PC-3 (cell line): Measurements from ENCODE around the gene EXOC6. TPM values are rescaled to one million over a fixed set of nuclear protein-coding genes. Genes with fewer than 3 reads are reported as not detected.
A peak's percentile ranks its signal among the peaks of the same experiment; 100 is the strongest.

ENCODE experiments used
- ATAC-seq: fragments of 200-7000 bp; cut with Tn5 transposase; 2 replicates; pipeline ENCODE4 v1.9.1; 2020; ENCODE audit warnings: mild to moderate bottlenecking, moderate library complexity
- BruUV-seq: library from RNA; stranded (reverse); fragments of 400-500 nt; replicated peaks from 2 replicates; lab custom pipeline; 2021; lab: Mats Ljungman, UMichigan
- CTCF ChIA-PET: fragments of 300-600 bp; sonication (Branson Sonifier 250); formaldehyde crosslinking; loops from one replicate; lab custom pipeline; 2022; ENCODE audit warnings: antibody characterized with exemption; lab: Charles Lee
- POLR2A ChIA-PET: fragments of 300-600 bp; sonication (Branson Sonifier 250); formaldehyde crosslinking; loops from one replicate; lab custom pipeline; 2022; ENCODE audit warnings: antibody characterized with exemption; ENCODE audit not compliant: unreplicated experiment; lab: Charles Lee
- DNase-seq: peaks from one replicate; pipeline ENCODE4 v3.0.0-alpha.2; 2015
- H2AFZ ChIP-seq: fragments of 300-600 bp; sonication (generic); 2 replicates; pipeline ENCODE4 v1.6.0; 2016; ENCODE audit warnings: antibody characterized with exemption, low read length
- H3F3A ChIP-seq: fragments of 300-600 bp; sonication (generic); one replicate; pipeline ENCODE4 v1.6.0; 2017; ENCODE audit warnings: antibody characterized with exemption, low read length, control low read depth, mild to moderate bottlenecking; ENCODE audit not compliant: unreplicated experiment
- H3K27ac ChIP-seq: fragments of 300-600 bp; sonication (generic); 2 replicates; pipeline ENCODE4 v1.5.1; 2016; ENCODE audit warnings: mild to moderate bottlenecking, low read length
- H3K27me3 ChIP-seq: fragments of 300-600 bp; sonication (generic); 2 replicates; pipeline ENCODE4 v1.6.1; 2016; ENCODE audit warnings: low read length, mixed read lengths
- H3K36me3 ChIP-seq: fragments of 300-600 bp; sonication (generic); 2 replicates; pipeline ENCODE4 v1.6.1; 2016; ENCODE audit warnings: low read depth, mixed run types, low read length, mixed read lengths
- H3K4me1 ChIP-seq: fragments of 300-600 bp; sonication (generic); 2 replicates; pipeline ENCODE4 v1.5.1; 2016; ENCODE audit warnings: low read length; ENCODE audit not compliant: insufficient read depth
- H3K4me2 ChIP-seq: fragments of 300-600 bp; sonication (generic); 2 replicates; pipeline ENCODE4 v1.6.0; 2016; ENCODE audit warnings: low read length
- H3K4me3 ChIP-seq: fragments of 300-600 bp; sonication (generic); 2 replicates; pipeline ENCODE4 v1.5.1; 2016; ENCODE audit warnings: mild to moderate bottlenecking, low read length, mixed read lengths
- H3K79me2 ChIP-seq: fragments of 300-600 bp; sonication (generic); 2 replicates; pipeline ENCODE4 v1.6.1; 2017; ENCODE audit warnings: low read length, mixed read lengths
- H3K9ac ChIP-seq: fragments of 300-600 bp; sonication (generic); 2 replicates; pipeline ENCODE4 v1.6.0; 2016; ENCODE audit warnings: mild to moderate bottlenecking, low read length
- H3K9me2 ChIP-seq: fragments of 300-600 bp; sonication (generic); replicated peaks from 2 replicates; pipeline ENCODE4 v1.6.1; 2016; ENCODE audit warnings: mixed run types, low read length, mixed read lengths
- H3K9me3 ChIP-seq: fragments of 300-600 bp; sonication (generic); 2 replicates; pipeline ENCODE4 v1.6.1; 2016; ENCODE audit warnings: low read length, mixed read lengths
- H4K20me1 ChIP-seq: fragments of 300-600 bp; sonication (generic); 2 replicates; pipeline ENCODE4 v1.6.1; 2016; ENCODE audit warnings: low read length, mixed read lengths
- EZH2 ChIP-seq: fragments of 300-600 bp; sonication (generic); IDR thresholded peaks from one replicate; pipeline ENCODE4 v1.6.1; 2017; ENCODE audit warnings: antibody characterized with exemption, mild to moderate bottlenecking, low read length; ENCODE audit not compliant: unreplicated experiment
- EZH2phosphoT487 ChIP-seq: fragments of 300-600 bp; sonication (generic); IDR thresholded peaks from 2 replicates; pipeline ENCODE4 v1.6.1; 2018; ENCODE audit warnings: mild to moderate bottlenecking, antibody characterized with exemption, low read length, borderline replicate concordance
- intact Hi-C: fragments of 100-400 bp; cut with micrococcal nuclease; formaldehyde crosslinking; loops from 2 replicates; pipeline ENCODE4 v1.9.0; 2023
- total RNA-seq: library from RNA; depleted of rRNA; stranded (reverse); fragments of >200 nt; gene quantifications from 2 replicates; pipeline ENCODE4 v1.2.3, GENCODE V29; 2014
- TF ChIP-seq, protein P1 (sequence below): fragments of 300-600 bp; sonication (generic); conservative IDR thresholded peaks from 2 replicates; pipeline ENCODE4 v1.5.1; 2017; ENCODE audit warnings: antibody characterized with exemption, low read depth, mild to moderate bottlenecking, low read length

The EXOC6 gene
- total RNA-seq, 1 experiment from 2014 or later = 5.7 TPM

GRCh38 chr10:92886334-92886961, 38.1 kb downstream of the EXOC6 start:
- H3K27ac ChIP-seq = no peak overlapping the region
- H4K20me1 ChIP-seq = no peaks in the 10 kb centered on the region
- H3K9me2 ChIP-seq = no peaks in the 10 kb centered on the region
- no TSS peak for BruUV-seq
- no peaks in the 10 kb centered on the region for H3F3A ChIP-seq
- no peak overlapping the region for H3K4me2 ChIP-seq
- POLR2A ChIA-PET = no interaction called here
- H3K27me3 ChIP-seq = no peaks in the 10 kb centered on the region
- DNase-seq (peak; percentile 35), ATAC-seq (peak; percentile 40; the same call in 1 of the 2 replicates)
- H3K79me2 ChIP-seq = peaks cover 21% of the 10 kb centered on the region
- CTCF ChIA-PET = interaction anchor here (0.7 kb wide), 1 partner anchor 616 kb away, joined by 6 read pairs; no protein-coding TSS in a partner anchor
- H3K36me3 ChIP-seq = no peaks in the 10 kb centered on the region
- no peak overlapping the region for H3K4me3 ChIP-seq
- TF ChIP-seq EZH2 (no peak), EZH2phosphoT487 (no peak)
- TF ChIP-seq, protein P1, sequence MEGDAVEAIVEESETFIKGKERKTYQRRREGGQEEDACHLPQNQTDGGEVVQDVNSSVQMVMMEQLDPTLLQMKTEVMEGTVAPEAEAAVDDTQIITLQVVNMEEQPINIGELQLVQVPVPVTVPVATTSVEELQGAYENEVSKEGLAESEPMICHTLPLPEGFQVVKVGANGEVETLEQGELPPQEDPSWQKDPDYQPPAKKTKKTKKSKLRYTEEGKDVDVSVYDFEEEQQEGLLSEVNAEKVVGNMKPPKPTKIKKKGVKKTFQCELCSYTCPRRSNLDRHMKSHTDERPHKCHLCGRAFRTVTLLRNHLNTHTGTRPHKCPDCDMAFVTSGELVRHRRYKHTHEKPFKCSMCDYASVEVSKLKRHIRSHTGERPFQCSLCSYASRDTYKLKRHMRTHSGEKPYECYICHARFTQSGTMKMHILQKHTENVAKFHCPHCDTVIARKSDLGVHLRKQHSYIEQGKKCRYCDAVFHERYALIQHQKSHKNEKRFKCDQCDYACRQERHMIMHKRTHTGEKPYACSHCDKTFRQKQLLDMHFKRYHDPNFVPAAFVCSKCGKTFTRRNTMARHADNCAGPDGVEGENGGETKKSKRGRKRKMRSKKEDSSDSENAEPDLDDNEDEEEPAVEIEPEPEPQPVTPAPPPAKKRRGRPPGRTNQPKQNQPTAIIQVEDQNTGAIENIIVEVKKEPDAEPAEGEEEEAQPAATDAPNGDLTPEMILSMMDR = no peak
- H3K9ac ChIP-seq = no peak overlapping the region
- intact Hi-C loops = loop anchor here (5.0 kb wide), 1 partner anchor 401 kb away; no protein-coding TSS in a partner anchor
- H3K4me1 ChIP-seq = peaks cover 17% of the 10 kb centered on the region
- no peaks in the 10 kb centered on the region for H3K9me3 ChIP-seq
- H2AFZ ChIP-seq = no peak overlapping the region

DNA sequence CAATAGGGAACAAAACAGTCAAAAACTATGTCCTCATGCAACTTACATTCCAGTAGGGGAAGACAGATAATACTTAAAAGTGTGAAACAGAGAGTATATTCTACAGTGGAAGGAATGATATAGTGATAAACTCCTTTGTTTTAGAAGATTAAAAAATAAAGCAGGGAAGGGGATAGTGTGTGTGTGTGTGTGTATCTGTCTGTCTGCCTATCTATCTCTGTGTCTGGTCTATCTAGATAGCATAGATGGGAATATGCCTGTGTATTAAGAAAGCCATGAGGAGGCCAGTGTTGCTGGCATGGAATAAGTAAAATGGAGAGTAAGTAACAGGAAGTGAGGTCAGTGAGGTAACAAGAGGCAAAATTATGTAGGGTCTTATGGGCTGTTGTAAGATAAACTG, 42.2 kb downstream of the EXOC6 start:
- POLR2A ChIA-PET = no interaction called here
- TF ChIP-seq, protein P1 = no peak
- TF ChIP-seq EZH2phosphoT487 (no peak), EZH2 (no peak)
- DNase-seq (no peak), ATAC-seq (no peak)
- H3K79me2 ChIP-seq = peaks cover 27% of the 10 kb centered on the region
- H3K9me2 ChIP-seq = no peaks in the 10 kb centered on the region
- H3K9ac ChIP-seq = no peak overlapping the region
- 0 out of 2 replicates have a peak overlapping the region, but pooled peaks have one; percentile 5 for H3K4me2 ChIP-seq
- no peaks in the 10 kb centered on the region for H3K36me3 ChIP-seq
- H4K20me1 ChIP-seq = no peaks in the 10 kb centered on the region
- intact Hi-C loops = no loop called here
- BruUV-seq = no TSS peak
- H3K4me1 ChIP-seq = peaks cover 53% of the 10 kb centered on the region
- H3K4me3 ChIP-seq = no peak overlapping the region
- no peak overlapping the region for H2AFZ ChIP-seq
- H3F3A ChIP-seq = peaks cover 5% of the 10 kb centered on the region
- no peak overlapping the region for H3K27ac ChIP-seq
- no peaks in the 10 kb centered on the region for H3K27me3 ChIP-seq
- H3K9me3 ChIP-seq = no peaks in the 10 kb centered on the region
- CTCF ChIA-PET = no interaction called here
